Subcutaneous abdominal adipose tissue (tissue), 5 donors: ENCODE data around the gene FRAS1.

Source experiments
- H3K27ac ChIP-seq: one replicate; pipeline ENCODE4 v1.7.0; 2013; ENCODE audit warnings: low read depth, mild to moderate bottlenecking, inconsistent platforms, low read length, moderate library complexity
- H3K27me3 ChIP-seq, 5 donors: one replicate each; pipeline ENCODE4 v1.7.0; 2013; ENCODE audit warnings: low read length in 5 of 5, inconsistent platforms in 1 of 5; ENCODE audit not compliant: control insufficient read depth in 5 of 5, insufficient read depth in 4 of 5
- H3K36me3 ChIP-seq, 5 donors: one replicate each; pipeline ENCODE4 v1.7.0; 2013; ENCODE audit warnings: low read length in 5 of 5; ENCODE audit not compliant: control insufficient read depth in 5 of 5, insufficient read depth in 5 of 5
- H3K4me1 ChIP-seq, 5 donors: one replicate each; pipeline ENCODE4 v1.7.0; 2013; ENCODE audit warnings: low read length in 5 of 5, mild to moderate bottlenecking in 3 of 5, moderate library complexity in 1 of 5; ENCODE audit not compliant: control insufficient read depth in 5 of 5, insufficient read depth in 5 of 5
- H3K4me3 ChIP-seq, 5 donors: one replicate each; pipeline ENCODE4 v1.7.0; 2013; ENCODE audit warnings: low read length in 5 of 5, low read depth in 1 of 5
- H3K9ac ChIP-seq, 5 donors: one replicate each; pipeline ENCODE4 v1.7.0; 2013; ENCODE audit warnings: low read length in 5 of 5, mild to moderate bottlenecking in 4 of 5, moderate library complexity in 3 of 5
- H3K9me3 ChIP-seq, 5 donors: one replicate each; pipeline ENCODE4 v1.7.0; 2013; ENCODE audit warnings: low read length in 5 of 5; ENCODE audit not compliant: control insufficient read depth in 5 of 5
- donor health status: healthy.
- donor health status: healthy.
- donor health status: healthy.
- donor health status: healthy.
- donor health status: healthy.

FRAS1 gene

DNA sequence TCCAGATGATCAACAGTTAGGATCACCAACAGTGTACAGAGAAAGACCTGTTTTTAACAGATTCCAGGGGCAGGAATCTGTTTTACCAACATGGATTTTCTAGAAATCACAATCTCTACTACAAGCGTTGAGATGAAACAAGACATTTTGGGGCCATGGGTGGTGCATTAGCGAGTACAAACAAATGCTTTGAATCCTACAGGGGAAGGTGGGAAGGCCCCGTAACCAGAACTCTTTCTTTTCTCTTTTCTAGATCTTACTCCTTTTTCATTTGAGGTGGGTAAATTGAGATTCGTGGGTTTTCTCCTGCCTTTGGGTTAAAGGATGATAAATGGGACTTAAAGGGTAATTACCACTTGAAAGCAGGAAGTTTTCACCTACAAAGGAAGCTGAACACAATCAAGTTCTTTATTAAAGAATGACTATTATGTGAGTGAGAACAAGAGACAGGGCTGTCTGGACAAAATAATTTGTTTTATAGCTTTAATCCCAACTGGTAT, 304.5 kb downstream of the FRAS1 start:
- Histone ChIP-seq H3K9me3 (no peaks in the 10 kb centered on the region), H3K27ac (no peak overlapping the region), H3K36me3 (no peaks in the 10 kb centered on the region), H3K27me3 (no peaks in the 10 kb centered on the region), H3K4me1 (no peaks in the 10 kb centered on the region), H3K9ac (no peak overlapping the region), H3K4me3 (no peak overlapping the region)

- Histone ChIP-seq H3K9me3 (no peaks in the 10 kb centered on the region), H3K9ac (no peak overlapping the region), H3K27me3 (no peaks in the 10 kb centered on the region), H3K4me1 (no peaks in the 10 kb centered on the region), H3K4me3 (no peak overlapping the region), H3K27ac (no peak overlapping the region), H3K36me3 (no peaks in the 10 kb centered on the region)
These were observed 305.2 kb downstream of the FRAS1 start for GRCh38 chr4:78362310-78362709.

DNA sequence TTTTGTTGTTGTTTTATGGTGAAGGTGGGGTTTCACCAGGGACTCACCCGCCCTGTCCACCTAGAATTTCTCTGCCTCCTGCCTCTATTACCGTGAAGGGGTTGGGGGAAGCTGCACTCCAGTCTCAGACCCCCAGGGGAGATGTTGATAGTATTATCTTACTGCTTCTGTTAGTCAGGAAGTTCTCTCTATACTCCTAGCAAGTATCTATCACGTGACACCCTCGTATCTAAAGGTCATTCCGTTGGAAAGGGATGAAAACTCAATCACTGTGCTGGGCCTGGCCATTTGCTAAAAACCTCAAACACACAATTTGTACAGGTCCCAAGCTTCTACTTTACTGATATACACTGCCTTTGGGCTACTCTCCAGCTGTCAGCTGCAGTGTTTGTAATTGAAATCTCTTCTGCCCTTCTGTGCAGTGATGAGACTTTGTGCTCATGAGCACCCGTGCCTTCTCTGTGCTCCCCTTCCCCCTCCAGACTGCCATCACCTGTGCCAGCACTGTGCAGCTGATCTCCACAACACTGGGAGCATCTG, 306.0 kb downstream of the FRAS1 start:
- Histone ChIP-seq H3K4me1 (no peaks in the 10 kb centered on the region), H3K36me3 (no peaks in the 10 kb centered on the region), H3K27me3 (no peaks in the 10 kb centered on the region), H3K9ac (no peak overlapping the region), H3K27ac (no peak overlapping the region), H3K4me3 (no peak overlapping the region), H3K9me3 (no peaks in the 10 kb centered on the region)

DNA sequence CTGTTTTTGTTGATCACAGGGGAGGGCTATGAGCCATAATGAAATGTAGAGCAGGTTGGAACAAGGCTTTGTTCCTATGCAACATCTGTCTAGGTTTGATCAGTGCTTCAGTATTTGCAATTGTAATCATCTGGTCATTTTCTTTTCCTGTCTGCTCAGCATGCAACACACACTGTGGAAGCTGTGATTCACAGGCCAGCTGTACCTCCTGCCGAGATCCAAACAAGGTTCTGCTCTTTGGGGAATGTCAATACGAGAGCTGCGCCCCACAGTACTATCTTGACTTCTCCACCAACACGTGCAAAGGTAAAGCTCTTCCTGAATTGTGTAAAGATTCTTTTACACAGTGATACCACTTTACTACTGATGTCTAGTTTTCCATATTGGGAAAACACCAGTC, 312.6 kb downstream of the FRAS1 start:
- Histone ChIP-seq H3K9me3 (no peaks in the 10 kb centered on the region), H3K27me3 (no peaks in the 10 kb centered on the region), H3K4me3 (no peak overlapping the region), H3K27ac (no peak overlapping the region), H3K36me3 (no peaks in the 10 kb centered on the region), H3K4me1 (no peaks in the 10 kb centered on the region), H3K9ac (no peak overlapping the region)

GRCh38 chr4:78370631-78371372, 313.7 kb downstream of the FRAS1 start:
- H3K9me3 ChIP-seq = no peaks in the 10 kb centered on the region

GRCh38 chr4:78372355-78372988, 315.3 kb downstream of the FRAS1 start:
- Histone ChIP-seq H3K36me3 (no peaks in the 10 kb centered on the region), H3K9me3 (no peaks in the 10 kb centered on the region), H3K9ac (no peak overlapping the region), H3K4me1 (no peaks in the 10 kb centered on the region), H3K27me3 (no peaks in the 10 kb centered on the region), H3K4me3 (no peak overlapping the region), H3K27ac (no peak overlapping the region)

More at GRCh38 chr4:78370631-78371372, 313.7 kb downstream of the FRAS1 start:
- no peak overlapping the region for H3K4me3 ChIP-seq
- H3K36me3 ChIP-seq = no peaks in the 10 kb centered on the region
- H3K27ac ChIP-seq = no peak overlapping the region
- H3K27me3 ChIP-seq = no peaks in the 10 kb centered on the region
- H3K4me1 ChIP-seq = no peaks in the 10 kb centered on the region
- no peak overlapping the region for H3K9ac ChIP-seq

- Histone ChIP-seq H3K9me3 (no peaks in the 10 kb centered on the region), H3K4me1 (no peaks in the 10 kb centered on the region), H3K27ac (no peak overlapping the region), H3K4me3 (no peak overlapping the region), H3K27me3 (no peaks in the 10 kb centered on the region), H3K9ac (no peak overlapping the region), H3K36me3 (no peaks in the 10 kb centered on the region)
These were observed 320.4 kb downstream of the FRAS1 start for GRCh38 chr4:78377555-78377954.

GRCh38 chr4:78379040-78379439, 321.9 kb downstream of the FRAS1 start:
- Histone ChIP-seq H3K9ac (no peak overlapping the region), H3K27me3 (no peaks in the 10 kb centered on the region), H3K9me3 (no peaks in the 10 kb centered on the region), H3K27ac (no peak overlapping the region), H3K4me3 (no peak overlapping the region), H3K36me3 (no peaks in the 10 kb centered on the region), H3K4me1 (no peaks in the 10 kb centered on the region)

GRCh38 chr4:78379991-78380729, 323.0 kb downstream of the FRAS1 start:
- Histone ChIP-seq H3K4me3 (no peak overlapping the region), H3K27ac (no peak overlapping the region), H3K9ac (no peak overlapping the region)

GRCh38 chr4:78386679-78387078, 329.6 kb downstream of the FRAS1 start:
- Histone ChIP-seq H3K4me1 (no peaks in the 10 kb centered on the region), H3K36me3 (no peaks in the 10 kb centered on the region), H3K27me3 (no peaks in the 10 kb centered on the region), H3K9me3 (no peaks in the 10 kb centered on the region), H3K27ac (no peak overlapping the region), H3K4me3 (no peak overlapping the region), H3K9ac (no peak overlapping the region)

More at GRCh38 chr4:78379991-78380729, 323.0 kb downstream of the FRAS1 start:
- Histone ChIP-seq H3K4me1 (no peaks in the 10 kb centered on the region), H3K9me3 (no peaks in the 10 kb centered on the region), H3K27me3 (no peaks in the 10 kb centered on the region), H3K36me3 (no peaks in the 10 kb centered on the region)
